GM03348 (cell line): ENCODE results near the gene ZC3H7B.
A peak's percentile ranks its signal among the peaks of the same experiment; 100 is the strongest.

Experiments
- DNase-seq: peaks from one replicate; pipeline ENCODE4 v3.0.0; 2012; ENCODE audit warnings: low spot score

ZC3H7B gene

DNA sequence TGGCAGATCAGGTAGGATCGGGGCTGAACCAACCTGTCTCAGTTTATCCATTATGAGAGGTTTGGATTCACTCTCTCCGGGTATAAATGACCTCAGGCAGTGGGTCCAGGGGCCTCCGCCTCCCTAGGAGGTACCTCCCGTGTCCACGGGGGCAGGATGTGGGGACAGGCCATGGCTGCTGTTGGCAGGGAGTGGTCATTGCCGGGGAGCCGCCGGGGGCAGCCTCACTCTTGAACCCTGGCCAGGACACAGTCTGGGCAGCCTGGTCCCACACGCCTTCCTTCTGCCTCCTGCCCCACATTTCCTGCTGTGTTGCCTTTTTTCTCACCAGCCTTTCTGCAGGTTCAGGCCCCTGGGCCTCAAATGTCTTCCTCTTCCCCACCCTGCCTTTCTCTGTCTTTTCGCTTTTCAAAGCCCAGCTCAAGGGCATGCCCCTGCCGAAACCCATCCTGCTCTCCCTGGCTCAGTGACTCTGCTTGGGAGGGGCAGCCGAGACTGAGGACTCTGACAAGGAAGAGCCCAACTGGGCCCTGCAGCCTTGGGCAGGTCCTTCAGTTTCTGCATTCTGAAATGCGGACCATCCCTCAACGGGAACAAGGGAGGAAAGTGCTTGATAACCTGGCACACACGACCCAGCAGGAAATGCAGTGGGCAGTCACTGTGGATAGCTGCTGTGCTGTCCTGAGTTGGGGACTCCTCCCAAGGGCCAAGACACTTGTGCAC is 31.1 kb downstream of the ZC3H7B start:
- no peak for DNase-seq

DNA sequence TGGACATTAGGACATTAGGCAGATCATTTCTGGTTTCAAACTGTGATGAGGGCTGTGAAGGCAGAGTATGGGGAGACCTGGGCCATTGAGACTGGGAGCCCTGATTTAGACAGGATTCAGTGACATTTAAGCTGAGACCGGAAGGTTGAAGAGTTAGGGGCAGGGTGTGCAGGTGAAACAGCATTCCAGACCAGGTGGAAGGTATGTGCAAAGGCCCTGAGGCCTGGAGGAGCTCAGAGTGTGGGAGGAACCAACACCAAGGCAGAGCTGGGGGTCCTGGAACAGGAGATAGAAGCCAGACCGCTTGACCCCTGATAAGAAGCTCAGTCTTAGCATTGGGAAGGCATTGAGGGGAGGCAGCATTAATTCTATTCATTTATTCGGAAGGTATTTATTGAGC is 32.5 kb downstream of the ZC3H7B start:
- no peak for DNase-seq

GRCh38 chr22:41334215-41334614 is 32.9 kb downstream of the ZC3H7B start:
- no peak for DNase-seq

- DNase-seq = no peak
Measured at GRCh38 chr22:41334951-41335635, 33.8 kb downstream of the ZC3H7B start.

DNA sequence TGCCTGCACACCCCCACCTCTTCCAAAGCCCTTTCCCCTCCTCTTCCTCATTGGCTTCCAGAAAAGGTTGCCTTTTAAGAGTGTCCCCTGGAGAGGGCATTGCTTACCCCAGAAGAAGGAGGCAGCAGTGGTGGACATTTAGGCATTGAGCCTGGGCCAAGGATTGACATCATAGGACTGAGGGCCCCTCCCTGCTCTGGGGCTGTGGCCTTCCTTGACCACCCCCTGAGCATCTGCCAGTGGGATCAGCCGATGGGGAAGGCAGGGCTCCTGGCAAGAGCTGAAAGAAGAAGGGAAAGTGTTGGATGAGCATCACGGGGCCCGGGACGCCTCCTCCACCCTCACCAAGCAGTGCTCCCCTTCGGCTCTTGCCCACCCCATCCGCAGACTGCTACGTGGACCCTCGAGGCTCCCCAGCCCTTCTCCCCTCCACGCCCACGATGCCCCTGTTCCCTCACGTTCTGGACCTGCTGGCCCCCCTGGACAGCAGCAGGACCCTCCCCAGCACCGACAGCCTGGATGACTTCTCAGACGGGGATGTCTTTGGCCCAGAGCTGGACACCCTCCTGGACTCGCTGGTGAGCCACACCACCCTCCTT is 37.4 kb downstream of the ZC3H7B start:
- no peak for DNase-seq

GRCh38 chr22:41339823-41340222 is 38.5 kb downstream of the ZC3H7B start:
- DNase-seq = no peak

DNA sequence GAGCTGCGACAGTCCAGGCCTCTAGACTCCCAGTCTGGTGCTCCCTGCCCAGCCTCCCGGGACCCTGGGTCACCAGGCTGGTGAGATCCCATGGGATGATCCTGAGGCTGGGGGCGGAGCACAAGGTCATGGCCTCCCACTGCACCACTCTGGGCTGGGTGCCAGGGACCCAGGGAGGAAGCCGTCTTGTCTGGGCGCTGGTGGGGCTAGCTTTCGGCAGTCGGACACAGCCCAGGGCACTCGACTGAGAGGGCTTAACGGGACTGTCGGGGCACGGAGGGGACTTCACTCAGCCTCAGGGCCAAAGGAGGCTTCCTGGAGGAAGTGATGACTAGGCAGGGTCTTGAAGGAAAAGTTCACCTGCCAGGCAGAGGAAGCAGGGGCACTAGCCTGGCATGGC is 39.0 kb downstream of the ZC3H7B start:
- DNase-seq = no peak

- no peak for DNase-seq
Measured at GRCh38 chr22:41341012-41341411, 39.7 kb downstream of the ZC3H7B start.

- no peak for DNase-seq
Measured at GRCh38 chr22:41341990-41342389, 40.7 kb downstream of the ZC3H7B start.

DNA sequence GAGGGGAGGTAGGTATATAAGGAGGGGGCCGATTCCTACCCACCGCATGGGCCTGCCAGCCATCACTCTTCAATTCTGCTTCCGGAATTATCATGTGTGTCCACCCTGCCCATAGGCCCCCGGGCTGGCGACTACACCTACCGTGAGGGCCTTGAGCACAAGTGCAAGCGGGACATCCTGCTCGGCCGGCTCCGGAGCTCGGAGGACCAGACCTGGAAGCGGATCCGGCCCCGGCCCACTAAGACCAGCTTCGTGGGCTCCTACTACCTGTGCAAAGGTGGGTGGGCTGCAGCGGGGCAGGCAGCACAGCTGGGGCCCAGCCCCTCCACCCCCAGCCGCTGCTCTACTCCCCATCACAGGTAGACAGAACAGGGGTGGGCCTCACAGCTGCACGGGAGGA is 42.0 kb downstream of the ZC3H7B start:
- no peak for DNase-seq

DNA sequence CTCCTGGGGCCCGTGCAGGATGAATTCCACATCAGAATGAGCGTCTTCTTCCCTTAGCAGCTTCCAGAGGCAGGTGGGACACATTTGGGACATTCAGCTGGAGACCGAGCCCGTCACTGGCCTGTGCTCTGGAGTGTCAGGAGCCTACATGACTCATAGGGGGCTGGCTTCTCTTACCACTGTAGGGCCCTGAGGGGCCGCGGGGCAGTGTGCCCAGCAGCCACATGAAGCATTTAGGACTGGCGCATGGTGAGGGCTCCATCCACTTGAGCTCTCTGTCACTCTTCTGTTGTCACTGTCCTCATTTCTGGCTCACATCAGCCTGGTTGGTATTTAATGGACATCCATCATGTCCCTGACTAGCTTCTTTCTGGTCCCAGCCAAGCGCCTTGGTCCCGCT is 42.4 kb downstream of the ZC3H7B start:
- no peak for DNase-seq

- DNase-seq = no peak
Measured at GRCh38 chr22:41344189-41344788, 43.0 kb downstream of the ZC3H7B start.

- no peak for DNase-seq
Measured at GRCh38 chr22:41345807-41346335, 44.5 kb downstream of the ZC3H7B start.

- no peak for DNase-seq
Measured at GRCh38 chr22:41347066-41347859, 45.9 kb downstream of the ZC3H7B start.

- DNase-seq = no peak
Measured at GRCh38 chr22:41348964-41349484, 47.7 kb downstream of the ZC3H7B start.

DNA sequence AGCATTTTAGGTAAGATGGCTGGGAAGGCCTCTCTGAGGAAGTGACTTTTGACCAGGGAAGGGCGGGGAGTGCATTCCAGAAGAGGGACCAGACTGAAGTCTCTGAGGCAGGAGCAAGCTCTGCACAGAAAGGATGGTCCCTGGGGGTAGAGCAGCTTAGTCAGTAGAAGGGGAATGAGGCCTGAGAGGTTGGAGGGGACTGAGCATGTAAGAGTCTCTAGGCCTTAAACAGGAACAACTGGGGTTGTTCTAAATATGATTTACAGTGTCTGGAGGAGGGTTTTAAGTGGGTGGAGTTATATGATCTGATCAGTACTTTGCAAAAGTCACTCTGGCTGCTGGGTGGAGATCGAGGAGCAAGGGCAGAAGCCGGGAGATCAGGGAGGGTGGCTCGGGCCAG is 48.8 kb downstream of the ZC3H7B start:
- DNase-seq = no peak

DNA sequence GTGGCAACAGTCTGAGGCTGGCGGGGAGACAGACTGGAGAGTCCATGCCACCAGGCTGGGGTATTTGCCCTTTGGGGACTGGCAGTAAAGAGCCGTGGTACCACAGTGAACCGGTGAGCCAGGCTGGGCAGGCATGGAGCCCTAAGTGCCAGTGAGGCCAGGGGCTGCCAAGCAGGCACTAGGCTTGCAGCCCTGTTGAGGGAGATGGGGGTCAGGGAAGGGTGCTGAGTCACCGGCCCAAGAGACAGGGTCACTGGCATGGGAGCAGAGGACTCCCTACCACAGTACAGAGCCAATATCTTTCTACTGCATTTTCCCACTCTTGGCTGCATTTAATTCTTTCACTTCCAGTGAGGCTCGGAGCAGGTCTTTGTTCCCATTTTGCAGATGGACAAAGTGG is 49.7 kb downstream of the ZC3H7B start:
- DNase-seq = no peak

- DNase-seq = peak; percentile 85
Measured at GRCh38 chr22:41352058-41352457, 50.7 kb downstream of the ZC3H7B start.

GRCh38 chr22:41353862-41354575 is 52.7 kb downstream of the ZC3H7B start:
- DNase-seq = no peak

- no peak for DNase-seq
Measured at GRCh38 chr22:41354979-41355378, 53.7 kb downstream of the ZC3H7B start.

- DNase-seq = no peak
Measured at GRCh38 chr22:41355895-41356294, 54.6 kb downstream of the ZC3H7B start.
